Stimulated activated CD8-positive, alpha-beta memory T cell treated with anti-CD3 and anti-CD28 coated beads, Interleukin-12 subunit alpha, Interleukin-12 subunit beta, amount 100 ng/mL, for 1 hour (primary cell): Measurements from ENCODE around the gene EFNA4.

Experiments
- DNase-seq: peaks from one replicate; pipeline ENCODE4 v3.0.0-alpha.2; 2020; ENCODE audit warnings: low read depth

EFNA4 gene

DNA sequence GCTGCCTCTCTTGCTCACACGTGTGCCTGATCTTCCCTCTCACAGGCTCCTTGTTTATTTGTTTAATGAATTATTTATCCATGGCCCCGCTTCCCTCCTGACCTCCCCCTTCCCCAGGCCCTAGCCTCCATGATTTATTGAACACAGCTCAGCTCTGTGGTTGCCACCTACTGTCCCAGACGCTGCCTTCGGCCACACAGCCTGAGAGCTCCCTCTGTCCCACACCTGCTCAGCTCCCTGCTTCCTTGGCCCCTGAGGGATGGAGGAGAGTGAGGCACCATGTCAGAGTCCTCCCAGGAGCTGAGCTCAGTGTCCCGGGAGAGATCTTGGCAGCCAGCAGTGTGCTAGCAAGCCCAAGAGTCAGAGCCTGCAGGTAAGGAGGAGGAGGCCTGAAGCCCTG, 12.0 kb downstream of the EFNA4 start:
- DNase-seq: no peak

GRCh38 chr1:155076371-155076770, 12.8 kb downstream of the EFNA4 start:
- no peak for DNase-seq

DNA sequence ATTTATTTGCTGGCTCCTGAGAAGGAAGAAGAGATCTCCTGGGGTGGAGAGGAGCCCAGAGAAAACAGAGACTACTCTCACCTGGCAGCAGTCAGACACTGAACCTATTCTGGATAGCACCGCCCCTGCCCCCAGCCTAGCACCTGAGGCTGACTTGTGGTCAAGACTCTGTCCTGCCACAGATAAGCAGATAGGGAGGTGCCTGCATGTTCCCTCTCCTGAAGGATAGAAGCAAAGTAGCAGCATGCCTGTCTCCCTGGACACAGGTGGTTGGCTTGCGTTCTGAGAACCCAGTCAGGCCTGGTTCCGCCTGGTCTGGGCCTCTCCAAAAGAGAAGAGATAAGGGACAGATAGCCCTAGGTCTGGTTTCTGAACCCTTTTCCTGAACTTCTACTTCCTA, 13.8 kb downstream of the EFNA4 start:
- no peak for DNase-seq

- no peak for DNase-seq
Measured at GRCh38 chr1:155077758-155078445, 14.4 kb downstream of the EFNA4 start.

DNA sequence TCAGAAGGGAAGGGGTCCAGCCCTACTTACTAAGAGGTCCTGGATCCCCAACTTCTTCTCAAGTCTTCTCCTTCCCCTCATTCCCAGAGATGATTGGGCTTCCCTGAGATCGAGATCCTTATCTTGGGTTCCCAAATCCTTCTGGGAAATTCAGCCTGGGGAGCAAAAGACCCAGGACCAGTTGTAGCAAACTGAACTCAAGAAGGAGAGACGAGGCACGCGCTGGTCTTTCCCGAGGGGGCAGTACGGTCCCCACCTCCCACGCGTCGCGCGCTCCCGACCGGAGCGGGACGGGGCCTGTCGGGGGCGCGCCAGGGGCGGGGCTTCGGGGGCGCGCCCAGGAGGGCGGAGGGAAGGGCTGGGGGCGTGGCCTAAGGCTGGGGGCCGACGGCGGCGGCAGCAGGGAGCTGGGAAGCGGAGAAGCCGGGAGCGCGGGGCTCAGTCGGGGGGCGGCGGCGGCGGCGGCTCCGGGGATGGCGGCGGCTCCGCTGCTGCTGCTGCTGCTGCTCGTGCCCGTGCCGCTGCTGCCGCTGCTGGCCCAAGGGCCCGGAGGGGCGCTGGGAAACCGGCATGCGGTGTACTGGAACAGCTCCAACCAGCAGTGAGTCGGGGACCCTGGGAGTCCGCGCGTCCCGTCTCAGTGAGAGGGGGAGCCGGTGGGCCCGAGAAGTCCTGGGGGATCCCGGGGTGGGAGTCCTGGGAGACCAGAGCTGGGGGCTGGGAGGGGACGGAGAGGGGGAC, 15.1 kb downstream of the EFNA4 start, which contains the start of gene EFNA3:
TSS of gene EFNA3 (plus strand) at position 369 of the 741 bp plus-strand sequence. CDS start at position 474, 105 bp downstream.
- peak; percentile 45 for DNase-seq

GRCh38 chr1:155079210-155079486, 15.6 kb downstream of the EFNA4 start:
- no peak for DNase-seq

DNA sequence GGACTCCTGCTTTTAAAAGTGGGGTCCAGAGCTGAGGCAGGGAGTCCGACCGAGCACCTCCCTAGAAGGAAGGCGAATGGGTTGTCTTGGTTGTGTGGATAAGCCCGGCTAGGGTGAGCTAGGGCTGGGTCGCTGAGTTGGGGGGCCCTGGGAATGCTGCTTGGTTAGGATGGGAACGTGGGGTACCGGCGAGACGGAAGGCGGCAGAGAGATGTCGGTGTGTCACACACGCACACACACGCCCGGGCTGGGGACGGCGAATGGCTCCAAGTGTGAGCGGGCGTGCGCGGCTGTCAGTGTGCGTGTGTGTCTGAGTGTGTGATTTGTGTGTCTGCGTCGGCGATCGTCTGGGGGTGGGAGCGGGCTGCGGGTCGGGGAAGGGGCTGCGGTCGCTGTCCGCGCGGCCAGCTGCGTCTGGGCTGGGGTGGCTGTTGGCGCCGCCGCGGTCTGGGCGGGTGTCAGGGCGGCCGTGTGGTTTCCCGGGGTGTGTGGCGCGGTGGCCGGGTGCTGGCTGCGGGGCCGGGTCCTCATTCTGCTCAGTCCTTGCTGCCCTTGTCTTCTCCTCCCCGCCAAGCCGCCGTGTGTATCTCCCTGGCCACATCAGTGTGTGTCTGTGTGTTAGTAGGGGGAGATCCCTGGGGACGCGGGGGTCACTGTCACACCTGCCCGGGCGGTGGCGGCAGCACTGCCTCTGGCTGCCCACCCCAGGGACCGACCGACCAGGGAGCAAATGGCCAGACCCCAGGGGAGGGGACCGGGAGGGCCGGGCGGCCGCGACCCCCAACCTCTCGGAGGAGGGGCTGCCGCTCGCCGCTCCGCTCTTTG, 16.2 kb downstream of the EFNA4 start:
- DNase-seq: no peak

GRCh38 chr1:155080312-155081228, 17.0 kb downstream of the EFNA4 start:
- DNase-seq: no peak

DNA sequence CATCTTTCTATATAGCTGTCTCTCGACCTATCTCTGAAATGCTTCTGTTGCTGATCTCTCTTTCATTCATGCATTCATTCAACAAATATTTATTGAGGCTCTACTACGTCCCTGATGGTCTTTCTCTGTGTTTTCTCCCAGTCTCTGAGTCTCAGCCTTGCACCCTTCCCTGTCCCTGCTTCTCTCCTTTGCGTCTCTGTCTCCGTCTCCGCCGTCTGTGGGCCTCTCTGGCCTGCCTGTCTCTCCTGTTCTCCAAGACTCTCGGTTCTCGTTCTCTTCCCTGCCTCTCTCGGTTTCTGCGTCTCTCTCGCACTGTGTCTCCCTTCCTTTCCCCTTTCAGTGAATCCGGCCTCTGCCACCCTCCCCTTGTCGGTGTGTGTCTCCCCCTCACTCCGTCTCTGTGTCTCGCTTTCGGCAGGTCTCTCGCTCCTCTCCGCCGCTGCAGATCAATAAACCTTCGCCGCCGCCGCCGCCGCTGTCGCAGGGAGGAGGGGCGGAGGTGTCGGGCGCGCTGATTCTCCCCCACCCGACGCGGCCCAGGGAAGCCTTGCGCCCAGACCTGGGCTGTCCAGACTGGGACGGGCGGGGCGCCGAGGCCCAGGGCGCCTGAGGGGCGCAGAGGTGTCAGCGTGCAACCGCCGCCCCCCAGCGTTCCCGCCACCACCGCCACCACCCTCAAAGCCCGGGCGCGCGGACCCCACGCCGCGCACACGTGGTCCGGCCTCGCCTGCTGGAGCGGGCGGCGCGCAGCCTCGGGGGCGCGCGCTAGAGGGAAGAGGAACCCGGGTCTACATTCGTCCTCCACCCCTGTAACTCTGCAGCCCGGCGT, 18.1 kb downstream of the EFNA4 start:
- DNase-seq: no peak

DNA sequence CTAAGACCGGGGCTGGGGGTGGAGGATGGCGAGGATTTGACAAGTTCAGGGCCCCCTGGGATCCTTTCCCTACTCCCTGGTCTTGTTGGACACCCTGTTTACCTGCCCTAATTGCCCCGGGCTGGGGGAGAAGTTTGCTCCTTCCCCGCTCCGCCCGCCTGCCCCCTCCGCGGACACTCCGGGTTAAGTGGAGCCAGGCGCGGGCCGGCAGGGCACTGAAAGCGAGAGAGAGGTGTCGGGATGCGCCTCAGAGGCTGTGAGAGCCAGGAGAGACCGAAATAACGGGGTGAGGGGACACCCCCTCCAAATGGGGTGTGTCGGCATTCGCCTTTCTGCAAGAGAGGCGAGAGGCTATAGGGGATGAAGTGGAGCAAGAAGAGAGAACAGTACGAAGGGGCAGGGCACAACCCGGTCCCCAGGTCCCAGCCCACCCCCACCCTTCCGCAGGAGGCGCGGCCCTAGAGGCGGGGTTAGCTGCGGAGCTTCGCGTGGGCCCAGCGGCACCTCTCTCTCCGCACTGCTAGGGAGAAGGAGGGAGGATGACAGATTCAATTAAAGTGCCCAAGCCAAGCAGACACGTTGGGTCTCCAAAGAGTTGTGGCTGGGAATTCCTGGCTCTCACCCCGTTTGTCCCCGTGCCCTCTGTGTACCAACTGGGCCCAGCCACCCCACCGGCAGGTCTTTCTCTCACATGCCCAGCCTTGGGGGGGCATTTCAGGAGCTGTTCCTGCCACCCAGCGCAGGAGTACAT, 18.9 kb downstream of the EFNA4 start:
- no peak for DNase-seq

- no peak for DNase-seq
Measured at GRCh38 chr1:155083052-155083541, 19.6 kb downstream of the EFNA4 start.

DNA sequence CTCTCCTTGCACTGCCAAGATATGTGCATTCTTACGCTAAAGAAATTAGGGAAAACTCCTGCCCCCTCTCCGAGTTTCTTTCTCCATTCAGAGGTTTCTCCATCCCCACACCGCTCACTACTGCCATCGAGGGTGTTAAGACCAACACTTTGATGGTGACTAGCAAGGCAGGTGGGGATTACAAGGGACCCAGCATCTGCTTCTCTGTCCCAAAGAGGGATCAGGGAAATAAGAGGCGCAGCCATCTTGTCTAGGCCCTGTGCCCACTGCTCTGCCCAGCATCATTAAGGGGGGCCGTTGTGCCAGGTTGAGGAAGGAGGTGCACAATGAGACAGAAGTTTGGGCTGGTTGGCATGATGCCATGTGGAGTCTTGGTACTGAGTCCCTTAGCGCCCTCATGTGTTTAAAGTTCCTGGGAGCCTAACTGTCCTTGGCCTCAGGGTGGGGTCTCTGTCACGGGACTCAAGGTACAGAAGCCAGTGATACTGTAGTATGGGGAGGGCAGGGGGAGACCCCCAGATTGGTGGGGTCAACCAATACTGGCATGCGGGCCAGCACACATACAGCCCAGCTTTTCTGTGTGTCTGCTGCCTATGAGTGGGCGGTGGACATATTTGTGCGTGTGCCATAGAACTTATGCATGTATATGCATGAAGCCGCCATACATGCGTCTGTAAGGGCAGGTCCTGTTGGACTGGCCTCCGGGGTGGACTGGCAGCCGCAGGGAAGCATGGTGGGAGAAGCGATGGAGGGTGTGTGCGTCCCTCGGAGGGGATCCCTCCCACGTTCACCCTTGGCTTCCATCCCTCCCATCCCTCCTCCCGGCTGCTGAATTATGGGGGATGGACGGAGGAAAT, 20.6 kb downstream of the EFNA4 start:
- DNase-seq: no peak

- DNase-seq: peak; percentile 85
Measured at GRCh38 chr1:155084722-155085503, 21.4 kb downstream of the EFNA4 start.

DNA sequence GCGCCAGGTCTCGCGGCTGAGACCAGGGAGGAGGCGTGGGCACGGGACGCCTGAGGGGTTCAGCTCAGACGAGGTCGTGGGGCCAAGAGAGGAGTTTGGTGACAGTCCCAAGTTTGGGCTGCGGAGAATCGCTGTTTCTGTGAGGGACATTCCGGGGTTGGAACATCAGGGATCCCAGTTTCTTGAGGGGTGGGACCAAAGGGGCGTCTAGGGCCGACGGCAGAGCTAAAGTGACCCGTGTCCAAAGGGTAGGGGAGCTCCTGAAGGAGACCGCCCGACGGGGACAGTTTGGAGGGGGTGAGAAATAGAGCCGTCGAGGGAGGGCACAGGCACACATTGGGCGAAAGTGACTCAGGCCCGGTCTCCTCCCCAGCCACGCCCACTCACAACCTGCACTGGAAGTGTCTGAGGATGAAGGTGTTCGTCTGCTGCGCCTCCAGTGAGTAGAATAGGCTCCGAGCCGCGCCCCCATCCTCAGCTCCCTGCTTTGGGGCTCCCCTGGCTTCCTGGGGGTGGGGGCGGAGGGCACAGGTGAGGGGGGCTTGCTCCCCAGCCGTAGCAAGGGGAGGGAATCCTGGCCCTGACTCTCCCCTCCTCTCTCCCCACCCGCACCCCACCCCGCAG, 22.1 kb downstream of the EFNA4 start:
- peak; percentile 62 for DNase-seq

DNA sequence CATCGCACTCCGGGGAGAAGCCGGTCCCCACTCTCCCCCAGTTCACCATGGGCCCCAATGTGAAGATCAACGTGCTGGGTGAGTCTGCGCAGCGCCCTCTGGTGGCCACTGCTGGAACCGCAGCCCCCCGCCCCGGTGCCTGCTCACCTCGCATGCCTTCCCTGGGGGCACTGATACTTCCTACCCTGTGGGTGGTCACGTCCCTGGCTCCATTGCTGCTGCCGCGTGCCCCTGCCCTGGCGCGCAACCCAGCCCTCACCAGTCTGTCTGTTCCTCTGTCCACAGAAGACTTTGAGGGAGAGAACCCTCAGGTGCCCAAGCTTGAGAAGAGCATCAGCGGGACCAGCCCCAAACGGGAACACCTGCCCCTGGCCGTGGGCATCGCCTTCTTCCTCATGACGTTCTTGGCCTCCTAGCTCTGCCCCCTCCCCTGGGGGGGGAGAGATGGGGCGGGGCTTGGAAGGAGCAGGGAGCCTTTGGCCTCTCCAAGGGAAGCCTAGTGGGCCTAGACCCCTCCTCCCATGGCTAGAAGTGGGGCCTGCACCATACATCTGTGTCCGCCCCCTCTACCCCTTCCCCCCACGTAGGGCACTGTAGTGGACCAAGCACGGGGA, 22.7 kb downstream of the EFNA4 start:
- DNase-seq: peak; percentile 71

- no peak for DNase-seq
Measured at GRCh38 chr1:155086856-155087535, 23.5 kb downstream of the EFNA4 start.
